ENCODE measurements around the gene TAOK1.

Gene TAOK1

GRCh38 chr17:29444589-29444988, 54.4 kb downstream of the TAOK1 start:
- ChIA-PET CTCF (interaction anchor here (1.0 kb wide), 1 partner anchor 487 kb away, joined by 7 read pairs; no protein-coding TSS in a partner anchor), POLR2A (ENCODE audit: low non-redundant PET) (no interaction called here)
- DNase-seq (ENCODE audit: low spot score), result peak; percentile 45
- no peak overlapping the region for H3K27ac ChIP-seq
- no peak for TF ChIP-seq CTCF (conservative IDR thresholded peaks at IDR 0.05; ENCODE audit: low read depth)

GRCh38 chr17:29445844-29446243, 55.7 kb downstream of the TAOK1 start:
- no peak overlapping the region for H3K27ac ChIP-seq
- TF ChIP-seq CTCF (conservative IDR thresholded peaks at IDR 0.05; ENCODE audit: low read depth), result no peak
- no peak for DNase-seq (ENCODE audit: low spot score)
- CTCF ChIA-PET, result no interaction called here
- POLR2A ChIA-PET (ENCODE audit: low non-redundant PET), result interaction anchor here (0.6 kb wide), 1 partner anchor 152 kb away, joined by 16 read pairs; no protein-coding TSS in a partner anchor

GRCh38 chr17:29449865-29450671, 59.9 kb downstream of the TAOK1 start:
- no peak overlapping the region for H3K27ac ChIP-seq
- no peak for TF ChIP-seq CTCF (conservative IDR thresholded peaks at IDR 0.05; ENCODE audit: low read depth)
- DNase-seq (ENCODE audit: low spot score), result no peak
- ChIA-PET CTCF (no interaction called here), POLR2A (ENCODE audit: low non-redundant PET) (no interaction called here)

- DNase-seq (ENCODE audit: low spot score), result no peak
- no peak for TF ChIP-seq CTCF (conservative IDR thresholded peaks at IDR 0.05; ENCODE audit: low read depth)
- H3K27ac ChIP-seq, result no peak overlapping the region
- ChIA-PET POLR2A (ENCODE audit: low non-redundant PET) (no interaction called here), CTCF (interaction anchor here (0.6 kb wide), 1 partner anchor 105 kb away, joined by 3 read pairs; no protein-coding TSS in a partner anchor)
These were observed 61.1 kb downstream of the TAOK1 start for GRCh38 chr17:29451121-29451742.

GRCh38 chr17:29458066-29458465, 67.9 kb downstream of the TAOK1 start:
- DNase-seq (ENCODE audit: low spot score), result no peak
- no peak for TF ChIP-seq CTCF (conservative IDR thresholded peaks at IDR 0.05; ENCODE audit: low read depth)
- no peak overlapping the region for H3K27ac ChIP-seq
- ChIA-PET POLR2A (ENCODE audit: low non-redundant PET) (no interaction called here), CTCF (interaction anchor here (0.6 kb wide), 1 partner anchor 506 kb away, joined by 3 read pairs; no protein-coding TSS in a partner anchor)

- POLR2A ChIA-PET (ENCODE audit: low non-redundant PET), result no interaction called here
- no peak overlapping the region for H3K27ac ChIP-seq
- TF ChIP-seq CTCF (conservative IDR thresholded peaks at IDR 0.05; ENCODE audit: low read depth), result no peak
- CTCF ChIA-PET, result no interaction called here
- no peak for DNase-seq (ENCODE audit: low spot score)
These were observed 71.5 kb downstream of the TAOK1 start for GRCh38 chr17:29461483-29462206.

All from RWPE1 (cell line).